ENCODE data around the gene FAM50A.

- TF ChIP-seq CTCF (IDR thresholded peaks at IDR 0.05; ENCODE audit: insufficient read depth, low read length), result no peak
- no peak for TF ChIP-seq REST (IDR thresholded peaks at IDR 0.05; ENCODE audit: insufficient replicate concordance, low read depth)
- no peak for TF ChIP-seq POLR2AphosphoS5 (IDR thresholded peaks at IDR 0.05; ENCODE audit: low read depth)
- no peak for TF ChIP-seq GABPA (IDR thresholded peaks at IDR 0.05; ENCODE audit: low read depth)
- TF ChIP-seq SPI1 (IDR thresholded peaks at IDR 0.05; ENCODE audit: borderline replicate concordance, low read depth), result no peak
These were observed 30.8 kb upstream of the FAM50A start for GRCh38 chrX:154413142-154413541.

Data from HL-60 (cell line).